Left kidney (tissue), 2 donors: ENCODE data around the gene GSTCD. TPM values are rescaled to one million over a fixed set of nuclear protein-coding genes. Genes with fewer than 3 reads are reported as not detected.
"Not testable (repeated sequence)": the region's sequence is repeated elsewhere in the genome, so short reads cannot be mapped to it uniquely, and the experiment has no call there.

Experiments
- DNase-seq: peaks from one replicate; pipeline ENCODE4 v3.0.0-alpha.2; 2013
- polyA plus RNA-seq: library from polyadenylated mRNA; unstranded; fragments of 120-200 nt; gene quantifications from one replicate; pipeline ENCODE4 v1.2.1, GENCODE V29; 2013; ENCODE audit not compliant: insufficient read length

The GSTCD gene
- polyA plus RNA-seq, 1 donor: 23.1 TPM

DNA sequence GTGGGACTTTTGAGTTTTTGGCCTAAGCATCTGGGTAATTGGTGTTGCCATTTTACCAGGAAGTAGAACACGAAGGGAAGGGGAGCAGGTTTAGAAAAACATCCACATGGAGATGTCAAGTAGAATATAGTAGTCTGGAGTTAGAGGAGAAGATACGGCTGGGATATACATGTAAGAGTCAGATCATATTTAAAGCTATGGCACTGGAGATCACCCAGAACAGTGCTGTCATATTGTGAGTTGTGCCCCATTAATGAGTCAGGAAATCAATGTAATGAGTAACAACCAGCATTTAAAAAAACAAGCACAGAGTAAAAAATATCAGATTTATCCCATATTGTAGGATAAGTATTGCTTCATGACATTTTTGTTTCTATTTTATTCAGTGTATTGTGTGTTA lies 4.2 kb downstream of the GSTCD start:
- DNase-seq: no peak

DNA sequence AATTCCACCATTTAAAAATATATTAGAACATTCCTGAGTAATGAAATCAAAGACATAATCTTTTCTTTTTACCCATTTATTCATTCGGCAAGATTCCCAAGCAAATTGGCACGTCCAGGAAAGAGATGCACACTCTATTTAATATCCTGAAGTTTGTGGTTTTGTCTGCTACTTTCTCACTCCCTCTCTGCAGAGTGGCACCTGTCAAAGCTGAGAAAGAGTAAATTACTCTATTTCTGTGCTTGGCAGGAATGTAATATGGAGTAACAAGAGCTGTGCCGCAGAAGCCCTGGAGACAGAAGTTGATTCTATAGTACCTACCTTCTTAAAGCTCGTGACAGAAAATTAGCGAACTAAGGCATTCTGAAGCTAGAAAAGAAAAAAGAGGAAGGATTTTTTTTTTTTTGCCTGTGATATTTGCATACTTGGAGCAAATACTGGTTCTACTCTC lies 5.5 kb downstream of the GSTCD start:
- DNase-seq: no peak

DNA sequence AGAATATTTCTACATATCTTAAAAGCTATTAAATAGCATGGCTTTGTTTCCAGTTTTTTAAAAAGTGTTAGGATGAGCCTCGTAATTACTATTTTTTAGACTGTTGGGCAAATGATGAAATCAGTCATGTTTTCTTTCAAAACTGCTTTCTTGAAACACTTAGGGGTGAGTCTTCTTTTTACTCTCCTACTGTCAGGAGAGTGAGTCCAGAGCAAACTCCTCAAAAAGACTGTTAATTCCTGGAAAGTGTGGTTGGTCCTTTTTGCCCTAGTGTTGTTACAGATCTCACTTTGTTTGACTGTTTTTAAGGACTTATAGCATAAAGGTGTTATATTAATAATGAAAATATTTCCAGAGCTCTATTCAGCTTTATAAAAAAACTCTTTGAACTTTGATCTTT lies 6.3 kb downstream of the GSTCD start:
- no peak for DNase-seq

DNA sequence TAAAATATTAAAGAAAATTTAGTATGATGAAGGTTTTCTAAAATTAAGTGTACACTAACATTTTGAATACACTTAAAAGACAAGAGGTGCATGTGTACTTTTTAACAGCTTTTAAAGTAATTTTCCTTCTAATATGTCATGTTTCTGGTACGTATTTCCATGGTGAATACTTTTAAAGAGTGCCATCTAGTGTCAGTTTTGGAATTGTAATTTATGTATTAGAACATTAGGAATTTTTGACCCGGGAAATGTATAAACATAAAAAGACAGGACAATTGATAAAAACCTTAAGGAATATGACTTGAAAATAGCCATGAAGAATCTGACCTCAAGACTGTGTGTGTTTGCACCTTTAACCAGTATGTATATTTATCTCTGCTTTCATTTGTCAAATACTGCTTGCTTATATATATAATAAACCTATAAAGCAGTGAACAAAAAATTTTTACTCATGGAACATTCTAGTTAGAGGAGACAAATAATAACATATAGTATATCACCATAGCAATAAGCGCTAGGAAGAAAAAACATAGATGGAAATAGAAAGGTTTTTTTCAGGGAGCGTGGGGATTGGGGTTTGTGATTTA lies 7.2 kb downstream of the GSTCD start:
- DNase-seq: no peak

DNA sequence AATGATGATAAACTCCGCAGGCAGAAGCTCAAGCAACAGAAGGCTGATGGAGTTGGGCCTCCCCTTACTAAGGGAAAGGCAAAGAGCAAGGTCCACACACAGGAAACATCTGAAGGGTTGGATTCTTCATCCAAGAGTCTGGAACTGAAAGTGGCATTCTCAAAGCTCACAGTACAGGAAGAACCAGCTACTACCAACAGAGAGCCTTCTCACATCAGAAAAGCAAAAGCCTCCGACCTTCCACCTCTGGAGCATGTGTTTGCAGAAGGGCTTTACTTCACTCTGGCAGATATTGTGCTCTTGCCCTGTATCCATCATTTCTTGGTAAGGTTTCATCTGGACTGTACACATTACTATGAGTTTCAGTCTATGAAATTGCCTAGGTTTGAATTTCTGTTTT lies 10.6 kb downstream of the GSTCD start:
- no peak for DNase-seq

DNA sequence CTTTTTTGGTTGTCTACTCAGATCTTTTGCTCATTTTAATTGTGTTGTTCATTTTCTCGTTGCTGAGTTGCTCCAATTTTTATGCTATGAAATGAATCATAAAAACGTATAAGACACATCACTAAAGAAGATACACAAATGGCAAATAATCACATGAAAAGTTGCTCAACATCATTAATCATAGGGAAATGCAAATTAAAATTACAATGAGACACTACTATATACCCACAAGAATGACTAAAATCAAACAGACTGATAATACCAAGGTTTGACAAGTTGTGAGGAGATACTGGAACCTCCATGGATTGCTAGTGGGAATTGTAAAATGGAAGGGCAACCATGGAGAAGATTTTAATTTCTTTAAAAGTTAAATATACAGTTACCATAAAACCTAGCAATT lies 17.0 kb downstream of the GSTCD start:
- DNase-seq: no peak

DNA sequence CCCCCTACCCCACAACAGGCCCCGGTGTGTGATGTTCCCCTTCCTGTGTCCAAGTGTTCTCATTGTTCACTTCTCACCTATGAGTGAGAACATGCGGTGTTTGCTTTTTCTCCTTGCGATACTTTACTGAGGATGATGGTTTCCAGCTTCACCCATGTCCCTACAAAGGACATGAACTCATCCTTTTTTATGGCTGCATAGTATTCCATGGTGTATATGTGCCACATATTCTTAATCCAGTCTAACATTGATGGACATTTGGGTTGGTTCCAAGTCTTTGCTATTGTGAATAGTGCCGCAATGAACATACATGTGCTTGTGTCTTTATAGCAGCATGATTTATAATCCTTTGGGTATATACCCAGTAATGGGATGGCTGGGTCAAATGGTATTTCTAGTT lies 21.3 kb downstream of the GSTCD start:
- not testable (repeated sequence) for DNase-seq

DNA sequence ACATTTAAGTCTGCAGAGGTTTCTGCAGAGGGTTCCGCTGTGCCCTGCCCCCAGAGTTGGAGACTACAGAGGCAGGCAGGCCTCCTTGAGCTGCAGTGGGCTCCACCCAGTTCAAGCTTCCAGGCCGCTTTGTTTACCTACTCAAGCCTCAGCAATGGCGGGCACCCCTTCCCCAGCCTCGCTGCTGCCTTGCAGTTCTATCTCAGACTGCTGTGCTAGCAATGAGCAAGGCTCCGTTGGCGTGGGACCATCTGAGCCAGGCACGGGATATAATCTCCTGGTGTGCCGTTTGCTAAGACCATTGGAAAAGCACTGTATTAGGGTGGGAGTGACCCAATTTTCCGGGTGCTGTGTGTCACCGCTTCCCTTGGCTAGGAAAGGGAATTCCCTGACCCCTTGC lies 26.6 kb downstream of the GSTCD start:
- not testable (repeated sequence) for DNase-seq

DNA sequence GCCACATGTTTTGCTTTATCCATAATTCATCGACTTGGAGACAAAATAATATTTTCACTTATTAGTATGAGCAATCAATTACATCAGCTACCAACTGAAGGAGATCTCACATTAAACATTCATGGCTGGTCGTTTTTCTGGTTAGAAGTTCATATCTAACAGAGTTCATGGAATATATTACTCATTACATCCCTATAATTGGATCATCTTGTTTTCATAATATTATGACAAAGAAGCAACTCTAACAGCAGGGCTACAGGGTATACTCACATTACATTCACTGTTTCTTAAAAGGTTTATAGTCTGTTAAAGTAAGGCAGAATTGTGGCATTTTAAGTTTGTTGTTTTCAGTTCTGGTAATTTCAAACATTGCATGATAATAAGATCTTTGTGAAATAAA lies 33.0 kb downstream of the GSTCD start:
- no peak for DNase-seq

DNA sequence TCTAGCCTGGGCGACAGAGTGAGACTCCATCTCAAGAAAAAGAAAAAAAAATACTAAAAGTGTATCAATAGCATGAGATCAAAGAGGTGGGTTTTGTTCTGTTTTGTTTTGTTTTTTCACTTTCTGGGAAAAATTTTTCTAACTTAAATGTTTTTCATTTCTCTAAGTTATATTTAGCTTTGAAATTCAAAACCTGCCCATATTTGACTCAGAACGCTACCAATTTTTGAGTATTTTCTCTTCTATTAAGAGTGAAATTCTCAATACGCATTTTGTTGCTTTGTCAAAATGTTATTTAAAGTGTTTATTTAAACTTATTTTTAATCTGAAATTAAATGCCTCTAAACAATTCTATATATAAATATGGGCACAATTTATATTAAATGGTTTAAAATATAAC lies 39.6 kb downstream of the GSTCD start:
- no peak for DNase-seq

DNA sequence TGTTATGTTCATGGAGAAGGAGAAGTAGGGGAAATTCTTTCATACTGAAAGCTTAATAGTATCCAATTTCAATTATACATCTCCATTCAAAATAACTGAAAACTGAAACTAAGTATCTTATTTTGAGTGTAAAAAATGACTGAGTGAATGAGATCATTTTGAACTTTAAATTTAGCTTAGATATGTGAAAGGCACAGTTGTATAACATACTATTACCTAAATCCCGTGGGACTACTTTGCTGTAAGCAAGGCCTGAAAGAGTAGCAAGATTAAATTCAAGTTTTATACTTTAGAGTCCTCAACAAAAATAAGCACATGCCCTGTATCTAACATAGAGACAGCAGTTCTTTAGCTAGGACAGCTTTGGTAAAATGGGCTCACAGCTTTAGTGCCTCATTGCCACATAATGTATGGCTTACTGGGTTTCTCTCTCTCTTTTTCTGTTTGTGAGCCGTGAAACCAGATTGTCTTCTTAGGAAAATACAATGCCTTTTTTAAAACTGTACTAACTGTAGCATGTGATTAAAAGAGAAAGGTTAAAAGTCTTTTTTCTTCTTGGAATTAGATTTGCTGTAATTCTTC lies 43.2 kb downstream of the GSTCD start:
- DNase-seq: no peak

DNA sequence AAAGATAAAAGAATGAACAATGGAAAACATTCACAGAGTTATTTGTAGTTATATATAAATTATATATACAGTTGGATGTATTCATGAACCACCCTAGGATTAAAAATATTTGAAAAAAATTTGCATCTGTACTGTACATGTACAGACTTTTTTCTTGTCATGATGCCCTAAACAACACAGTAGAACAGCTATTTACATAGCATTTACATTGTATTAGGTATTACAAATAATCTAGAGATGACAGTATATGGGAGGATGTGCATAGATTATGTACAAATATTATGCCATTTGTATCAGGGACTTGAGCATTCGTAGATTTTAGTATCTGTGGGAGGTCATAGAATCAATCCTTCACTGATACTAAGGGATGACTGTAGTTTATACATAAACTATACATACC lies 44.8 kb downstream of the GSTCD start:
- no peak for DNase-seq

DNA sequence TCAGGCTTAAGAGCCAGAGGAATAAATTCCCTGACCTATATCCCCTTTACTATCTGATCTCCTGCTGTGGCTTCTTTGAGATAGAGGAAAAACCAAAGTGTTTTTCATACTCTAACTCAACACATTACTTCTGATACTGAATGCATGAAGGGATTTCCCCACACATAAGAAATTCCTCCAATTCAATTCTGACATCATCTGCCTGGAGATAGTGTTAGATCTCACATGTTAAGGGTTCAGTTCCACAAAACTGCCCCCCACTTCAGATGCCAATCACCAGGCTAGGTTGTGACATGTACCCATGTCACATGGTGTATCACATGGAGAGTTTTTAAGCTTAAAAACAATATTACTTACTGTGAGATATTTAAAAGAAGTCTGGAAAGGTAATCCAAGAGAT lies 46.8 kb downstream of the GSTCD start:
- DNase-seq: no peak

DNA sequence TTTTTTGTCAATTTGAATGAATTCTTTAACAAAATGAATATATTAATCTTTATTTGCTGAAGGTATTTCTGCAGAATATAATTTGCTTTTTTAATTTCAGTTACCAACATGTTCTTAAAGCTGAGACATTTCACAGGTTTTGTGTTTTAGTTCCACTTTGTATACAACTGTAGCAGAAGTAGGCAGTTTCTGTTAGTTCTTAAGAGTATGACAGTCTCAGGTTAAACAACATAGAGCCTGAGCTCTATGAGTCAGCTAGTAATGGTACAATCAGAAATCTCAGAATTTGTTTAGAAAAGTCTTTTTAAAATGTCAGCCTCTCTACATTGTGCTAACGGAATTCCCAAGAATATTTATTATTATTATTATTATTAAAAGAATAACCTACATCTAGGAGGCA lies 50.4 kb downstream of the GSTCD start:
- DNase-seq: no peak

DNA sequence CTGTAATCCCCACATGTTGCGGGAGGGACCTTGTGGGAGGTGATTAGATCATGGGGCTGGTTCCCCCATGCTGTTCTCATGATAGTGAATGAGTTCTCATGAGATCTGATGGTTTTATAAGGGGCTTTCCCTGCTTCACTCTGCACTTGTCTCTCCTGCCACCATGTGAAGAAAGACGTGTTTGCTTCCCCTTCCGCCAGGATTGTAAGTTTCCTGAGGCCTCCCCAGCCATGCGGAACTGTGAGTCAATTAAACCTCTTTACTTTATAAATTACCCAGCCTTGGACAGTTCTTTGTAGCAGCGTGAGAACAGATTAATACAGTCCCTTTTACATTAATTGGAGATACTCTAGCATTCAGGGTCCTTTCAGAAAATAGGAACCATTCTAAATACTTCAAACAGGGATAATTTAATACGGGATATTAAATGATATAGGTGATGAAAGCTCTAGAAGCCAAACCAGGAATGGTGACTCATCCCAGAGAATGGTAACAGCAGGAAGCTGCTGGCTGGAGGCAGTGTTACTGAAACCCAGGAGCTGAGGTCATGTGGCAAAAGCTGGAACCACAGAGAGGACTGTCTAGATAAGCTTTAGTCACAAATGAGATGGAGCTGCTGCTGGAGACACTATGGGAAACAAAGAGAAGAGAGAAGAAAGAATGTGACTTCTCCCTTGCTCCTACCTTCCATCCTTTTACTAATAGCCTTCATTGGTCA lies 57.3 kb downstream of the GSTCD start:
- no peak for DNase-seq

DNA sequence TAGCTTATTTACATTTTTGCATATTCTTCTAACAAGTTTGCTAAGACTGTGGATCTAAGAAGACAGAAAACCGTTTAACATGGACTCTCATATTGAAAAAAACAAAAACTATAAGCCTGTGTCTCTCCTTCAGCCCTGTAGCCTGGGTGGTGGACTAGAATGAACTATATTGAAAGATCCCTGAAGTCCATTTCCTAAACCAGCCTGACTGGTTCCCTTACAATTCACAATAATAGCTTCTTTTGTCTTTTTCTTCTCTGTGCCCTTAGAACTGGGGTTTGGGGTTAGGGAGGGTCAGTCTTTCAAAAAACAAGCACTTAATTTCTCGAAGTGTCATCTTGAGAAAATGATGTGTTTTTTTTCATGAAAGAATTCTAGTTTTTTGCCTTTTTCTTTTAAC lies 59.0 kb downstream of the GSTCD start:
- DNase-seq: no peak

DNA sequence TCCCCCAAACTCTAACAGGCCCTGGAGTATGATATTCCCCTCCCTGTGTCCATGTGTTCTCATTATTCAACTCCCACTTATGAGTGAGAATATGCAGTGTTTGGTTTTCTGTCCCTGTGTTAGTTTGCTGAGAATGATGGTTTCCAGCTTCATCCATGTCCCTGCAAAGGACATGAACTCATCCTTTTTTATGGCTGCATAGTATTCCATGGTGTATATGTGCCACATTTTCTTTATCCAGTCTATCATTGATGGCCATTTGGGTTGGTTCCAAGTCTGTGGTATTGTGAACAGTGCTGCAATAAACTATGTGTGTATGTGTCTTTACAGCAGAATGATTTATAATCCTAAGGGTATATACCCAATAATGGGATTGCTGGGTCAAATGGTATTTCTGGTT lies 61.9 kb downstream of the GSTCD start:
- not testable (repeated sequence) for DNase-seq

DNA sequence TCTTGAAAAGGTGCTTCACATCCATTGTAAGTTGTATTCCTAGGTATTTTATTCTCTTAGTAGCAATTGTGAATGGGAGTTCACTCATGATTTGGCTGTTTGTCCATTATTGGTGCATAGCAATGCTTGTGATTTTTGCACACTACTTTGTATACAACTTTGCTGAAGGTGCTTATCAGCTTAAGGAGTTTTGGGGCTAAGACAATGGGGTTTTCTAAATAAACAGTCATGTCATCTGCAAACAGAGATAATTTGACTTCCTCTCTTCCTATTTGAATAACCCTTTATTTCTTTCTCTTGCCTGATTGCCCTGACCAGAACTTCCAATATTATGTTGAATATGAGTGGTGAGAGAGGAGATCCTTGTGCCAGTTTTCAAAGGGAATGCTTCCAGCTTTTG lies 63.5 kb downstream of the GSTCD start:
- DNase-seq: not testable (repeated sequence)

DNA sequence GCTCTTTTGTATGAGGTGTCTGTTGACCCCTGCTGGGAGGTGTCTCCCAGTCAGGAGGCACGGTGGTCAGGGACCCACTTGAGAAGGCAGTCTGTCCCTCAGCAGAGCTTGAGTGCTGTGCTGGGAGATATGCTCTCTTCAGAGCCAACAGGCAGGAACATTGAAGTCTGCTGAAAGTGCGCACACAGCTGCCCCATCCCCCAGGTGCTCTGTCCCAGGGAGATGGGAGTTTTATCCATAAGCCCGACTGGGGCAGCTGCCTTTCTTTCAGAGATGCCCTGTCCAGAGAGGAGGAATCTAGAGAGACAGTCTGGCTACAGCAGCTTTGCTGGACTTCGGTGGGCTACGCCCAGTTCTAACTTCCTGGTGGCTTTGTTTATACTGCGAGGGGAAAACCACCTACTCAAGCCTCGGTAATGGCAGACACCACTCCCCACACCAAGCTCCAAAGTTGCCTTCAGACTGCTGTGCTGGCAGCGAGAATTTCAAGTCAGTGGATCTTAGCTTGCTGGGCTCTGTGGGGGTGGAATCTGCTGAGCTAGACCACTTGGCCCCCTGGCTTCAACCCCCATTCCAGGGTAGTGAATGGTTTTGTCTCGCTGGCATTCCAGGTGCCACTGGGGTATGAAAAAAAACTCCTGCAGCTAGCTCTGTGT lies 67.3 kb downstream of the GSTCD start:
- DNase-seq: not testable (repeated sequence)

DNA sequence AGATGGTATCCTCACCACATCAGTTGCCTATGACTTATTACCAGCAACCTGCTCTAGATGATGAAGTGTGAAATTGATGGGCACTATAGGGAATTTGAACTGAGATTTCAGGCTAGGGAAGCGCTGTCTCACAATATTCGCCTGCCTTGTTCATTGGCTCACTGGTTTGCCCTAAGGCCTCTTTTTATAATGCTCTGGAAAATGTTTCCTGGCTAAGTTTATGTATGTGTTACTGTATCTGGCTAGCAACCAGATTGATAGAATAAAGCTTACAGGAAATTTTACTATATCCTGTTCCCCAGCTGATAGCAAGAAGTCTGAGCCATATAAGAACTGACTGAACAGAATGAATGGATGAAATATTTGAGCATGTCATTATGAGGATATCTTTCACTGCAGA lies 71.6 kb downstream of the GSTCD start:
- no peak for DNase-seq

DNA sequence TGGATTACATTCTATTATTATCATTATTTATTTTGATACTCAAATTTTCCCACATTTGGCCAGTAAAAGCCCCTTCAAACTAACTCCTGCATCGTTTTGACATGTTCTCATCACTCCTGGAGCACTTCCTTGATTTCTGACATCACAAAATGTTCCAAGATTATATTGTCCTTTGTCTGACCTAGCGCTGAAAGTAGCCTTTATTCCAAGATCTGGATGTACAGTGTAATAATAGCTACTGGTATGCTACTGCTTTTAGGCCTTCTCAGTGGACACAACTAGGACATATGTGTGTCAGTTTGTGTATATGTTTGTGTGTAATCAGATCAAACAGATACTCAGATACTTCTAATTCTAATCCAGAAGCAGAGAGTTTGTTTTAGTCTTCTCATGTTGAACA lies 76.2 kb downstream of the GSTCD start:
- DNase-seq: no peak

DNA sequence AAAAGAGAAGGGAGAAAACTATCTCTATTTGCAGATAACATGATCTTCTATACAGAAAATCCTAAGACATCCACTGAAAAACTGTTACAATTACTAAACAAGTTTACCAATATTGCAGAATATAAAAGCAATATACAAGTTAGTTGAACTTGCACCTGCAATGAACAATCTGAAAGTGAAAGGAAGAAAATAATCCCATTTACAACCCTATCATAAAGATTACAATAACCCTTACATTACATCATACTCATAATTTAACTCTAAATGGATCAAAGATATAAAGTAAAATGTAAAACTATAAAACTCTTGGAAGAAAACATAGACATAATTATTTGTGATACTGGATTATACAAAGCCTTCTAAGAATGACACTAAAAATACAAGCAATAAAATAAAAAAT lies 77.2 kb downstream of the GSTCD start:
- no peak for DNase-seq

DNA sequence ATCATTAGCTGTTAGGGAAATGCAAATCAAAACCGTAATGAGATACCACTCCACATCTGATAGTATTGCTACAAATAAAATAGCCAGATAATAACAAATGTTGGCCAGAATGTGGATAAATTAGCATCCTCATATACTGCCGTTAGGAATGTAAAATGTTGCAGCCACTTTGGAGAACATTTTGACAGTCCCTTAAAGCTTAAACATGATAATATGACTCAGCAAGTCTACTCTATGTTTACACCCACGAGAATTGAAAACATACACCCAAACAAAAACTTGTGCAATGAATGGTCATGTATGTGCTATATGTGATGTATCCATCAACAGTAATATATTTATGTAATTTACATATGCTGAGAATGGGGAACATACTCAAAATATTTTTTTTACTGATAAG lies 78.2 kb downstream of the GSTCD start:
- DNase-seq: no peak
